ENCODE results near the gene MCTS1. TPM values are rescaled to one million over a fixed set of nuclear protein-coding genes. Genes with fewer than 3 reads are reported as not detected.
"Not testable (repeated sequence)": the region's sequence is repeated elsewhere in the genome, so short reads cannot be mapped to it uniquely, and the experiment has no call there.

The MCTS1 gene
- total RNA-seq, 4 donors from 2014 or later, result 15.2 to 20.6 (median 17.7) TPM

DNA sequence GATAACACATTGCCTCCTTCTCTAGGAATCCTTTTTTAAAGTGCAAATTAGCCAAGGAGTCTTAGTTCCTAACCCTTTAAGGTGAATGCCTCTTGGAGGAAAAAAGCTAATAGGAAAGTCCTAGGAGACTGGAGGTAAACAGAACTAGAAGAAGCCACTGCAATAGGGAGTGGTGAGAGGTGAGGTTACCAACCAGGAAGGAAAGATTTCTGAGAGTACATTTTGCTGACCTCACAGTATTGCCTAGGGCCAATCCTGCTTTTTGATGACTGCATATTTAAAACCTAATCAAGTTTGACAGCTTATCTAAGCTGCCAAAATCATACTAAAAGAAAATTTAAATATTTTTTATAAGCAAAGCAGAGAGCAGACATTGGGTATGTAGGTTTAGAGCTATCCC lies 35.9 kb upstream of the MCTS1 start:
- no peak overlapping the region for H3K4me3 ChIP-seq
- no peak for ATAC-seq
- no peaks in the 10 kb centered on the region for H3K27me3 ChIP-seq
- H3K9me3 ChIP-seq, result no peaks in the 10 kb centered on the region
- TF ChIP-seq, protein P1, sequence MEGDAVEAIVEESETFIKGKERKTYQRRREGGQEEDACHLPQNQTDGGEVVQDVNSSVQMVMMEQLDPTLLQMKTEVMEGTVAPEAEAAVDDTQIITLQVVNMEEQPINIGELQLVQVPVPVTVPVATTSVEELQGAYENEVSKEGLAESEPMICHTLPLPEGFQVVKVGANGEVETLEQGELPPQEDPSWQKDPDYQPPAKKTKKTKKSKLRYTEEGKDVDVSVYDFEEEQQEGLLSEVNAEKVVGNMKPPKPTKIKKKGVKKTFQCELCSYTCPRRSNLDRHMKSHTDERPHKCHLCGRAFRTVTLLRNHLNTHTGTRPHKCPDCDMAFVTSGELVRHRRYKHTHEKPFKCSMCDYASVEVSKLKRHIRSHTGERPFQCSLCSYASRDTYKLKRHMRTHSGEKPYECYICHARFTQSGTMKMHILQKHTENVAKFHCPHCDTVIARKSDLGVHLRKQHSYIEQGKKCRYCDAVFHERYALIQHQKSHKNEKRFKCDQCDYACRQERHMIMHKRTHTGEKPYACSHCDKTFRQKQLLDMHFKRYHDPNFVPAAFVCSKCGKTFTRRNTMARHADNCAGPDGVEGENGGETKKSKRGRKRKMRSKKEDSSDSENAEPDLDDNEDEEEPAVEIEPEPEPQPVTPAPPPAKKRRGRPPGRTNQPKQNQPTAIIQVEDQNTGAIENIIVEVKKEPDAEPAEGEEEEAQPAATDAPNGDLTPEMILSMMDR (IDR thresholded peaks at IDR 0.05), result no peak
- TF ChIP-seq EP300 (IDR thresholded peaks at IDR 0.05) (no peak), POLR2AphosphoS5 (IDR thresholded peaks at IDR 0.05) (no peak), POLR2A (IDR thresholded peaks at IDR 0.05) (no peak)
- no peaks in the 10 kb centered on the region for H3K36me3 ChIP-seq
- H3K4me1 ChIP-seq, result peaks cover 0 to 1% (median 0%) of the 10 kb centered on the region in 3 donors
- no peak overlapping the region for H3K27ac ChIP-seq

DNA sequence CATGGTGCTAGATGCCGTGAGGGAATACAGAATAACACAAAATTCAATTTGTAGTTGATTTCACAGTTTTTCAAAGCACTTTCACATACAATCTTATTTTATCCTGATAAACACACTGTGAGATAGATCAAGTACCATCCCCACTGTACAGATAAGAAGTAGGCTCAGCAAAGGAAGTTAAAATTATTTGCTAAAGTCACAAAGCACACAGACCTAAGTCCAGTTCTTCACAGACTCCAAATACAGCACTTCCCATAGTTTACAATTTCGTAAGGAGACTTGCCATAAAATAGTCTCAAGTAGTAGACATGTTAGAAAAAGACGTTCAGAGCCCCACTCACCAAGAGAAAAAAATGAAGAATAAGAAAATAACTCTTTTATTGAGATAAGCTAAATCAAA lies 35.3 kb upstream of the MCTS1 start:
- ATAC-seq, result no peak
- H3K4me1 ChIP-seq, result no peaks in the 10 kb centered on the region
- 67 to 79% methylated on average over 2 to 3 of the region's 3 CpGs for WGBS, 2 donors (ENCODE audit: low coverage in 1 of 2)
- H3K27me3 ChIP-seq, result no peaks in the 10 kb centered on the region
- H3K9me3 ChIP-seq, result no peaks in the 10 kb centered on the region
- TF ChIP-seq EP300 (IDR thresholded peaks at IDR 0.05) (no peak), POLR2A (IDR thresholded peaks at IDR 0.05) (no peak), POLR2AphosphoS5 (IDR thresholded peaks at IDR 0.05) (no peak)
- TF ChIP-seq, protein P1 (IDR thresholded peaks at IDR 0.05), result no peak
- no peak overlapping the region for H3K27ac ChIP-seq
- H3K4me3 ChIP-seq, result no peak overlapping the region
- no peaks in the 10 kb centered on the region for H3K36me3 ChIP-seq

DNA sequence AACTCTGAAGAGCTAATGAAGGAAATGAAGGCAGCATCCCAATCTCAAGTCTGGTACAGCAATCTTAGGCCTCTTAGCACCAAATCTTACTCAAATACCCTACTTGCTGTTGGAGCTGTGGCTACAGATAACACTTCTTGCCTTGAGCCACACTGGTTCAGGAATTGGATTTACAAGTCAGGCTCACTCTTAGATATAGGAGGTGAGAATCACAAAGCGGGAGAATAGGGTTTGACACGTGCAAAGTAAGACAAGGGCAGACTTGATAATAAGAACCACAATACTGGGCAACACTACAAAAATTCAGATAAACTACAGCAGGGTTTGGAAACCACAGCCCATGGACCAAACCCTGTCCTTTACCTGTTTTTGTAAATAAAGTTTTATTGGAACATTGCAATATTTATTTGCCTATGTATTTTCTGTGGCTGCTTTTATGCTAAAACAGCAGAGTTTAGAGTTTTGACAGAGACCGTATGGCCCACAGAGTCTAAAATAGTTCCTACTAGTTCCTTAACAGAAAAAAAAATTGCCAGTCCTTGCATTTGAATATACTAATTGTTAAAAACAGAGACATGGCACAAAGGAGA lies 33.8 kb upstream of the MCTS1 start:
- Histone ChIP-seq H3K36me3 (no peaks in the 10 kb centered on the region), H3K9me3 (no peaks in the 10 kb centered on the region), H3K27me3 (no peaks in the 10 kb centered on the region), H3K27ac (no peak overlapping the region), H3K4me3 (no peak overlapping the region), H3K4me1 (no peaks in the 10 kb centered on the region)
- 66 to 100% methylated on average over 3 of the region's 3 CpGs for WGBS, 2 donors (ENCODE audit: low coverage in 1 of 2)
- ATAC-seq, result no peak
- TF ChIP-seq, protein P1 (IDR thresholded peaks at IDR 0.05), result no peak
- no peak for TF ChIP-seq POLR2A (IDR thresholded peaks at IDR 0.05)
- TF ChIP-seq POLR2AphosphoS5 (IDR thresholded peaks at IDR 0.05), result no peak
- no peak for TF ChIP-seq EP300 (IDR thresholded peaks at IDR 0.05)

GRCh38 chrX:120573806-120574205 lies 30.1 kb upstream of the MCTS1 start:
- not testable (repeated sequence) for H3K27ac ChIP-seq, H3K27me3 ChIP-seq, H3K9me3 ChIP-seq, ATAC-seq, H3K4me3 ChIP-seq, H3K4me1 ChIP-seq, H3K36me3 ChIP-seq
- WGBS, 2 donors (ENCODE audit: low coverage in 1 of 2), result 72% methylated on average over 4 of the region's 13 CpGs; no CpG with 5 or more reads in 1 of the 2 donors

DNA sequence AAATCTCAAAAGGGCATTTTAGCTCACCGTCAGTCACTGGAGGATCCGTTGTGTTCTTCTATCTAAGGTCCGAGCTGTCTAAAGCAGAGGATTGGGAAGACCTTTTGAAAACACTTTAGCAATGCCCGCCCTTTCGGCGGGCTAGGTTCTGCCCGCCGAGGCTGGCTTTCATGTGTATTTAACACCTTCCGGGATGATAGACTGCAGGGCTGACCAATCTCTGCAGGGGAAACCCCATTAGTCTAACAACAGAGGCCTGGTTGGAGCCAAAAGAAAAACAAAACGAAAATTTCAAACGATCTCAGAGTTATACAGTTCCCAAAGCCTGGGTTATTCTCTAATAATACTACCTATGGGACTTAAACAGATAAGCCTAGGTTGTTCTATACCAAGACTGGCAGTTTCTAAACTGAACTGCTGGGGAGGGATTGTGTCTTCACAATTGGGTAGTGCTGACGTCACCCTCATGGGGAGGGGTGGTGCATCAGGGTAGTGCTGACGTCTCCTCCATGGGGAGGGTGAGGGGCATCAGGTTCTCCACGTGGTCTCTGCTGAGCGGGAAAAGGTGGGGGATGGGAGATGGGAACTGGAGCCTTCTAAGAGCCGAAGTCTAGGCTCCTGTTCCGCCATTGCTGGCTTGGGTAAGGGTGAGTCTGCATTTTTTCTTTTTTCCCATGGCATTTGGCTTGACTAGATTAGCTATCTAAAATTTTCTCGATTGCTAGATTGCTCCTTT lies 28.4 kb upstream of the MCTS1 start:
- Histone ChIP-seq H3K4me3 (no peak overlapping the region), H3K27ac (no peak overlapping the region), H3K9me3 (no peaks in the 10 kb centered on the region), H3K36me3 (no peaks in the 10 kb centered on the region), H3K4me1 (no peaks in the 10 kb centered on the region), H3K27me3 (no peaks in the 10 kb centered on the region)
- TF ChIP-seq POLR2AphosphoS5 (IDR thresholded peaks at IDR 0.05) (no peak), POLR2A (IDR thresholded peaks at IDR 0.05) (no peak), EP300 (IDR thresholded peaks at IDR 0.05) (no peak)
- TF ChIP-seq, protein P1 (IDR thresholded peaks at IDR 0.05), result no peak
- 65 to 94% methylated on average over 6 to 7 of the region's 18 CpGs for WGBS, 2 donors (ENCODE audit: low coverage in 1 of 2)
- no peak for ATAC-seq

Data from gastroesophageal sphincter (tissue), 4 donors.